Neural cell (in vitro differentiated cells): ENCODE measurements around the gene RSPH9. TPM values are rescaled to one million over a fixed set of nuclear protein-coding genes. Genes with fewer than 3 reads are reported as not detected.

Source experiments
- H2AFZ ChIP-seq: fragments of 200-600, 300-800 bp; sonication (generic), shearing (Covaris generic); 2 replicates; pipeline ENCODE4 v1.6.0; 2014; ENCODE audit warnings: low read depth, mild to moderate bottlenecking, antibody characterized with exemption, low read length, moderate library complexity
- H3F3A ChIP-seq: fragments of 200-600 bp; shearing (Covaris generic); 2 replicates; pipeline ENCODE4 v1.6.1; 2016; ENCODE audit warnings: mild to moderate bottlenecking, moderate library complexity, mixed read lengths, antibody characterized with exemption, low read length; ENCODE audit not compliant: insufficient read depth, poor library complexity, severe bottlenecking
- H3K27ac ChIP-seq: fragments of 200-600, 300-800 bp; sonication (generic), shearing (Covaris generic); 2 replicates; pipeline ENCODE4 v1.5.1; 2014; ENCODE audit warnings: mild to moderate bottlenecking, low read length, moderate library complexity
- H3K27me3 ChIP-seq: fragments of 300-800, 200-600 bp; sonication (generic), shearing (Covaris generic); 2 replicates; pipeline ENCODE4 v1.6.0; 2014; ENCODE audit warnings: mild to moderate bottlenecking, low read depth, low read length, moderate library complexity; ENCODE audit not compliant: insufficient read depth
- H3K36me3 ChIP-seq: fragments of 300-800, 200-600 bp; sonication (generic), shearing (Covaris generic); 2 replicates; pipeline ENCODE4 v1.5.1; 2014; ENCODE audit warnings: mild to moderate bottlenecking, antibody characterized with exemption, low read length, moderate library complexity; ENCODE audit not compliant: insufficient read depth
- H3K4me2 ChIP-seq: fragments of 300-800, 200-600 bp; sonication (generic), shearing (Covaris generic); 2 replicates; pipeline ENCODE4 v1.6.0; 2014; ENCODE audit warnings: mild to moderate bottlenecking, low read length
- H3K4me3 ChIP-seq: fragments of 300-800, 200-600 bp; sonication (generic), shearing (Covaris generic); 2 replicates; pipeline ENCODE4 v1.5.1; 2014; ENCODE audit warnings: mild to moderate bottlenecking, low read length, moderate library complexity
- H3K79me2 ChIP-seq: fragments of 200-600 bp; shearing (Covaris generic); replicated peaks from 2 replicates; pipeline ENCODE4 v1.6.0; 2014; ENCODE audit warnings: mild to moderate bottlenecking, low read length, moderate library complexity; ENCODE audit not compliant: insufficient read depth
- H3K9ac ChIP-seq: fragments of 300-800, 200-600 bp; sonication (generic), shearing (Covaris generic); 2 replicates; pipeline ENCODE4 v1.6.1; 2016; ENCODE audit warnings: mild to moderate bottlenecking, low read length, mixed read lengths
- H3K9me2 ChIP-seq: fragments of 200-600 bp; shearing (Covaris generic); 2 replicates; pipeline ENCODE4 v1.6.1; 2016; ENCODE audit warnings: mild to moderate bottlenecking, low read length, mixed read lengths; ENCODE audit not compliant: insufficient read depth
- H3K9me3 ChIP-seq: fragments of 200-600, 300-800 bp; sonication (generic), shearing (Covaris generic); 2 replicates; pipeline ENCODE4 v1.6.1; 2016; ENCODE audit warnings: mild to moderate bottlenecking, mixed run types, low read length, moderate library complexity, mixed read lengths
- H4K20me1 ChIP-seq: fragments of 200-600 bp; shearing (Covaris generic); 2 replicates; pipeline ENCODE4 v1.6.1; 2016; ENCODE audit warnings: mild to moderate bottlenecking, mixed run types; ENCODE audit not compliant: insufficient read depth
- EP300 ChIP-seq: fragments of 450-650 bp; conservative IDR thresholded peaks from 2 replicates; pipeline ENCODE4 v1.6.1; 2014; ENCODE audit warnings: antibody characterized with exemption, mild to moderate bottlenecking, moderate library complexity; ENCODE audit not compliant: poor library complexity, severe bottlenecking
- EZH2 ChIP-seq: fragments of 200-600, 300-800 bp; shearing (Covaris generic), sonication (generic); IDR thresholded peaks from 2 replicates; pipeline ENCODE4 v1.6.1; 2014; ENCODE audit warnings: antibody characterized with exemption, low read length, borderline replicate concordance, mild to moderate bottlenecking; ENCODE audit not compliant: insufficient read depth, poor library complexity, severe bottlenecking
- MXI1 ChIP-seq: fragments of 450-650 bp; conservative IDR thresholded peaks from 2 replicates; pipeline ENCODE4 v1.6.1; 2014; ENCODE audit warnings: antibody characterized with exemption, mild to moderate bottlenecking; ENCODE audit not compliant: poor library complexity, severe bottlenecking
- POLR2AphosphoS5 ChIP-seq: IDR thresholded peaks from 2 replicates; pipeline ENCODE4 v1.6.1; 2012
- RAD21 ChIP-seq: fragments of 450-650 bp; conservative IDR thresholded peaks from 2 replicates; pipeline ENCODE4 v1.6.1; 2014; ENCODE audit warnings: antibody characterized with exemption, mild to moderate bottlenecking, moderate library complexity
- SMC3 ChIP-seq: fragments of 450-650 bp; conservative IDR thresholded peaks from 2 replicates; pipeline ENCODE4 v1.6.1; 2014; ENCODE audit warnings: antibody characterized with exemption, mild to moderate bottlenecking, moderate library complexity; ENCODE audit not compliant: poor library complexity
- TAF1 ChIP-seq: IDR thresholded peaks from 2 replicates; pipeline ENCODE4 v1.6.1; 2012; ENCODE audit warnings: low read depth
- polyA plus RNA-seq: library from polyadenylated mRNA; depleted of rRNA; stranded (reverse); fragments of >200 nt; gene quantifications from 2 replicates; pipeline ENCODE4 v1.2.3, GENCODE V29; 2014
- TF ChIP-seq, protein P1 (sequence below): IDR thresholded peaks from 2 replicates; pipeline ENCODE4 v1.6.1; 2012; ENCODE audit warnings: borderline replicate concordance
- TF ChIP-seq, protein P2 (sequence below): fragments of 450-650 bp; IDR thresholded peaks from 2 replicates; pipeline ENCODE4 v1.5.1; 2014; ENCODE audit warnings: antibody characterized with exemption, mild to moderate bottlenecking, moderate library complexity; ENCODE audit not compliant: poor library complexity, severe bottlenecking

Gene RSPH9
- polyA plus RNA-seq, 1 donor from 2014 or later: 0.88 TPM

DNA sequence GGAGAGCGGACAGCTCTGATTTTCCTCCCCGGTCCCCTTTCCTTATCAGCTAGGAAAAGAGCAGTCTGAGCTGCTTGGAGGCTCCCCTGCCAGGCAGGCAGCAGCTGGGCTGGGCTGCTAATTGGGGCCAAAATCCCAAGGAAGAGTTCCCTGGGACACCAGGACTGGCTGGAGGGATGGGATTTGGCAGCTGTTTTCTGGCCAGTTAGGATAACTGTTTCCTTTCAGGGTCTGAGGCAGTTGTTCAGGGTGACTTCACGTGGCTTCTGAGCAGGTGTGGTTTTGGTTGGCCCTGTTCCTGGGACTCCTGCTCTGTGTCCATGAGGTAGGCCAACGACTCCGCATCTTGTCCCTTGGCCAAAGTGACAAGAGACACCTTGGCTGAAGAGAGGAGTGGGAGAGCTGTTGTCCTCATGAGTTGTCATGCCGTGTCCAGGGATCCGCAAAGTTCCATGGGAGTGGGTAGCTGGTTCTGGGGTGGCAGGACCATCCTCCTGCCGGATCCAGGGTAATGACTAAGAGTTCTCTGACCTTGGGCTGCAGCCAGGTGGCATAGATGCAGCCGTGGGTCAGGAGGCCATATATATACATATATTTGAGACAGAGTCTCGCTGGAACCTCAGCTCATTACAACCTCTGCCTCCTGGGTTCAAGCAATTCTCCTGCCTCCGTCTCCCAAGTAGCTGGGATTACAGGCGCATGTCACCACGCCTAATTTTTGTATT, 21.5 kb downstream of the RSPH9 start:
- no peak overlapping the region for H3K9ac ChIP-seq
- no peaks in the 10 kb centered on the region for H3K79me2 ChIP-seq
- H3K27me3 ChIP-seq: no peaks in the 10 kb centered on the region
- H4K20me1 ChIP-seq: no peaks in the 10 kb centered on the region
- no peaks in the 10 kb centered on the region for H3F3A ChIP-seq
- no peaks in the 10 kb centered on the region for H3K9me3 ChIP-seq
- no peak for TF ChIP-seq TAF1
- no peak for TF ChIP-seq SMC3
- H3K4me3 ChIP-seq: no peak overlapping the region
- no peak overlapping the region for H3K4me2 ChIP-seq
- H3K27ac ChIP-seq: no peak overlapping the region
- no peak overlapping the region for H2AFZ ChIP-seq
- no peaks in the 10 kb centered on the region for H3K9me2 ChIP-seq
- H3K36me3 ChIP-seq: no peaks in the 10 kb centered on the region

DNA sequence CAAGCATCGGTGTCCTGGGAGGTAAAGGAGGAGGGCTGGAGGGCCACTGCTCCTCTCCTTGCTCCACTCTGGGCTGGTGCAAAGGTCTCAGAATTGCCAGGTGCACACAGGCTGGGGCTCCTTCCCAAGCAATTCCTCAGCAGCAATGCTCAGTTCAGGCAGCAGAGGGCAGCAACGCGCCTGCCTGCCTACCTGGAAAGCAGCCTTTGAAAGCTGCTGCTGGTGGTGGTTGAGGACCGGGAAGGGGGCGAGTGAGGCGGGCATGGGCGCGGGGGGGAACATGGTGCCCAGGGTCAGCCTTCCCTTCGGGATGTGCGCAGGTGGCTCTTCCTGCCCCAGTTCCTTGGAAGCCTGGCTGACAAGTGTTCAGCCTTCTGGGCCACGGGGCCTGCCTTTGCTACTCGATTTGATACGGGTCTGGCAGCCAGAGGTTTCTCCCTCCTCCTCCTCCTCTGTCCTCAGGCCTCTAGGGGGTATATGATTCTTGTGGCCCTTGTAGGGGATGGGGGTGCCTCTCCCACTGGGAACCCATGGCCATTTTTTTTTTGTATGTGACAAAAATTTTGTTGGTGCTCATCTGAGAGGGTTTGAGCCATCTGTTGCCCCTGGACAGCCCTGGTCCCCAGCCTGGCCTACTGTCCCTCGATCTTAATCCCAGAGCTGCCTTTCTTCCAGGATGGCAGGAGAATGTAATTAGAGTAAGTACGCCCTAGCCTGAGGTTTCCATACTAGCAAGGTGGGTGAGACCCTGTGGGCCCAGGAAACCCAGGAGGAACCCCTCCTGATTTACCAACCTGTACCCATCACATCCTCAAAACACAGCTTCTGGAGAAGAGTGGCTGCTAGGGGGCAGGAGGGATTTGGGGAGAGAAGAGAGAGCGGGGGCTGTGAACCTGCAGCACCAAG, 22.7 kb downstream of the RSPH9 start:
- Histone ChIP-seq H3K27me3 (no peaks in the 10 kb centered on the region), H3K9me3 (no peaks in the 10 kb centered on the region), H3K9ac (peak overlapping the region; percentile 39), H3K36me3 (no peaks in the 10 kb centered on the region), H3K27ac (no peak overlapping the region), H4K20me1 (no peaks in the 10 kb centered on the region), H2AFZ (no peak overlapping the region), H3K9me2 (no peaks in the 10 kb centered on the region), H3K4me2 (no peak overlapping the region), H3K4me3 (peak overlapping the region; percentile 40), H3F3A (no peaks in the 10 kb centered on the region), H3K79me2 (no peaks in the 10 kb centered on the region)
- TF ChIP-seq POLR2AphosphoS5: peak; percentile 26
- TF ChIP-seq SMC3: peak; percentile 93
- TF ChIP-seq, protein P1, sequence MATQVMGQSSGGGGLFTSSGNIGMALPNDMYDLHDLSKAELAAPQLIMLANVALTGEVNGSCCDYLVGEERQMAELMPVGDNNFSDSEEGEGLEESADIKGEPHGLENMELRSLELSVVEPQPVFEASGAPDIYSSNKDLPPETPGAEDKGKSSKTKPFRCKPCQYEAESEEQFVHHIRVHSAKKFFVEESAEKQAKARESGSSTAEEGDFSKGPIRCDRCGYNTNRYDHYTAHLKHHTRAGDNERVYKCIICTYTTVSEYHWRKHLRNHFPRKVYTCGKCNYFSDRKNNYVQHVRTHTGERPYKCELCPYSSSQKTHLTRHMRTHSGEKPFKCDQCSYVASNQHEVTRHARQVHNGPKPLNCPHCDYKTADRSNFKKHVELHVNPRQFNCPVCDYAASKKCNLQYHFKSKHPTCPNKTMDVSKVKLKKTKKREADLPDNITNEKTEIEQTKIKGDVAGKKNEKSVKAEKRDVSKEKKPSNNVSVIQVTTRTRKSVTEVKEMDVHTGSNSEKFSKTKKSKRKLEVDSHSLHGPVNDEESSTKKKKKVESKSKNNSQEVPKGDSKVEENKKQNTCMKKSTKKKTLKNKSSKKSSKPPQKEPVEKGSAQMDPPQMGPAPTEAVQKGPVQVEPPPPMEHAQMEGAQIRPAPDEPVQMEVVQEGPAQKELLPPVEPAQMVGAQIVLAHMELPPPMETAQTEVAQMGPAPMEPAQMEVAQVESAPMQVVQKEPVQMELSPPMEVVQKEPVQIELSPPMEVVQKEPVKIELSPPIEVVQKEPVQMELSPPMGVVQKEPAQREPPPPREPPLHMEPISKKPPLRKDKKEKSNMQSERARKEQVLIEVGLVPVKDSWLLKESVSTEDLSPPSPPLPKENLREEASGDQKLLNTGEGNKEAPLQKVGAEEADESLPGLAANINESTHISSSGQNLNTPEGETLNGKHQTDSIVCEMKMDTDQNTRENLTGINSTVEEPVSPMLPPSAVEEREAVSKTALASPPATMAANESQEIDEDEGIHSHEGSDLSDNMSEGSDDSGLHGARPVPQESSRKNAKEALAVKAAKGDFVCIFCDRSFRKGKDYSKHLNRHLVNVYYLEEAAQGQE: no peak
- TF ChIP-seq EZH2: no peak
- no peak for TF ChIP-seq TAF1
- no peak for TF ChIP-seq MXI1
- no peak for TF ChIP-seq EP300
- TF ChIP-seq RAD21: peak; percentile 85
- TF ChIP-seq, protein P2, sequence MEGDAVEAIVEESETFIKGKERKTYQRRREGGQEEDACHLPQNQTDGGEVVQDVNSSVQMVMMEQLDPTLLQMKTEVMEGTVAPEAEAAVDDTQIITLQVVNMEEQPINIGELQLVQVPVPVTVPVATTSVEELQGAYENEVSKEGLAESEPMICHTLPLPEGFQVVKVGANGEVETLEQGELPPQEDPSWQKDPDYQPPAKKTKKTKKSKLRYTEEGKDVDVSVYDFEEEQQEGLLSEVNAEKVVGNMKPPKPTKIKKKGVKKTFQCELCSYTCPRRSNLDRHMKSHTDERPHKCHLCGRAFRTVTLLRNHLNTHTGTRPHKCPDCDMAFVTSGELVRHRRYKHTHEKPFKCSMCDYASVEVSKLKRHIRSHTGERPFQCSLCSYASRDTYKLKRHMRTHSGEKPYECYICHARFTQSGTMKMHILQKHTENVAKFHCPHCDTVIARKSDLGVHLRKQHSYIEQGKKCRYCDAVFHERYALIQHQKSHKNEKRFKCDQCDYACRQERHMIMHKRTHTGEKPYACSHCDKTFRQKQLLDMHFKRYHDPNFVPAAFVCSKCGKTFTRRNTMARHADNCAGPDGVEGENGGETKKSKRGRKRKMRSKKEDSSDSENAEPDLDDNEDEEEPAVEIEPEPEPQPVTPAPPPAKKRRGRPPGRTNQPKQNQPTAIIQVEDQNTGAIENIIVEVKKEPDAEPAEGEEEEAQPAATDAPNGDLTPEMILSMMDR: peak; percentile 97
